NCI-H748 (cell line): ENCODE measurements around the gene CMIP.

ENCODE experiments used
- DNase-seq: peaks from one replicate; lab custom pipeline; 2025; ENCODE audit not compliant: unreplicated experiment; lab: John Stamatoyannopoulos, UW

CMIP gene

GRCh38 chr16:81458827-81459598 lies 14.4 kb downstream of the CMIP start:
- no peak for DNase-seq

GRCh38 chr16:81460075-81460474 lies 15.5 kb downstream of the CMIP start:
- DNase-seq = no peak

- no peak for DNase-seq
Measured at GRCh38 chr16:81461243-81461642, 16.6 kb downstream of the CMIP start.

- no peak for DNase-seq
Measured at GRCh38 chr16:81461766-81462165, 17.2 kb downstream of the CMIP start.

GRCh38 chr16:81462683-81463082 lies 18.1 kb downstream of the CMIP start:
- no peak for DNase-seq

- DNase-seq = no peak
Measured at GRCh38 chr16:81463296-81463890, 18.8 kb downstream of the CMIP start.

- no peak for DNase-seq
Measured at GRCh38 chr16:81464279-81464678, 19.7 kb downstream of the CMIP start.

GRCh38 chr16:81465375-81465943 lies 20.9 kb downstream of the CMIP start:
- DNase-seq = no peak

- DNase-seq = no peak
Measured at GRCh38 chr16:81466356-81466980, 21.9 kb downstream of the CMIP start.

- no peak for DNase-seq
Measured at GRCh38 chr16:81467072-81467471, 22.5 kb downstream of the CMIP start.

GRCh38 chr16:81467815-81468214 lies 23.2 kb downstream of the CMIP start:
- DNase-seq = no peak

GRCh38 chr16:81468269-81468902 lies 23.8 kb downstream of the CMIP start:
- DNase-seq = no peak

GRCh38 chr16:81469183-81469677 lies 24.6 kb downstream of the CMIP start:
- no peak for DNase-seq

- DNase-seq = no peak
Measured at GRCh38 chr16:81469710-81470535, 25.3 kb downstream of the CMIP start.

GRCh38 chr16:81470796-81471636 lies 26.4 kb downstream of the CMIP start:
- DNase-seq = no peak

GRCh38 chr16:81471882-81472281 lies 27.3 kb downstream of the CMIP start:
- no peak for DNase-seq

GRCh38 chr16:81472391-81472790 lies 27.8 kb downstream of the CMIP start:
- DNase-seq = no peak

GRCh38 chr16:81473066-81473488 lies 28.5 kb downstream of the CMIP start:
- no peak for DNase-seq

- no peak for DNase-seq
Measured at GRCh38 chr16:81473558-81473957, 28.9 kb downstream of the CMIP start.
